Panc1 (cell line): ENCODE measurements around the gene TGFBR1.

Source experiments
- TF ChIP-seq, protein P1 (sequence below): fragments of 450-650 bp; IDR thresholded peaks from 2 replicates; pipeline ENCODE4 v1.5.1; 2017; ENCODE audit warnings: mild to moderate bottlenecking
- TF ChIP-seq, protein P2 (sequence below), 2 experiments: IDR thresholded peaks; 2 replicates each; pipeline ENCODE4 v1.6.1; 2011 to 2012; ENCODE audit warnings: low read depth in 2 of 2, control low read depth in 1 of 2, low read length in 1 of 2, mild to moderate bottlenecking in 1 of 2, moderate library complexity in 1 of 2; ENCODE audit not compliant: insufficient read depth in 1 of 2

- TF ChIP-seq, protein P1, sequence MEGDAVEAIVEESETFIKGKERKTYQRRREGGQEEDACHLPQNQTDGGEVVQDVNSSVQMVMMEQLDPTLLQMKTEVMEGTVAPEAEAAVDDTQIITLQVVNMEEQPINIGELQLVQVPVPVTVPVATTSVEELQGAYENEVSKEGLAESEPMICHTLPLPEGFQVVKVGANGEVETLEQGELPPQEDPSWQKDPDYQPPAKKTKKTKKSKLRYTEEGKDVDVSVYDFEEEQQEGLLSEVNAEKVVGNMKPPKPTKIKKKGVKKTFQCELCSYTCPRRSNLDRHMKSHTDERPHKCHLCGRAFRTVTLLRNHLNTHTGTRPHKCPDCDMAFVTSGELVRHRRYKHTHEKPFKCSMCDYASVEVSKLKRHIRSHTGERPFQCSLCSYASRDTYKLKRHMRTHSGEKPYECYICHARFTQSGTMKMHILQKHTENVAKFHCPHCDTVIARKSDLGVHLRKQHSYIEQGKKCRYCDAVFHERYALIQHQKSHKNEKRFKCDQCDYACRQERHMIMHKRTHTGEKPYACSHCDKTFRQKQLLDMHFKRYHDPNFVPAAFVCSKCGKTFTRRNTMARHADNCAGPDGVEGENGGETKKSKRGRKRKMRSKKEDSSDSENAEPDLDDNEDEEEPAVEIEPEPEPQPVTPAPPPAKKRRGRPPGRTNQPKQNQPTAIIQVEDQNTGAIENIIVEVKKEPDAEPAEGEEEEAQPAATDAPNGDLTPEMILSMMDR, result no peak
- TF ChIP-seq, protein P2, sequence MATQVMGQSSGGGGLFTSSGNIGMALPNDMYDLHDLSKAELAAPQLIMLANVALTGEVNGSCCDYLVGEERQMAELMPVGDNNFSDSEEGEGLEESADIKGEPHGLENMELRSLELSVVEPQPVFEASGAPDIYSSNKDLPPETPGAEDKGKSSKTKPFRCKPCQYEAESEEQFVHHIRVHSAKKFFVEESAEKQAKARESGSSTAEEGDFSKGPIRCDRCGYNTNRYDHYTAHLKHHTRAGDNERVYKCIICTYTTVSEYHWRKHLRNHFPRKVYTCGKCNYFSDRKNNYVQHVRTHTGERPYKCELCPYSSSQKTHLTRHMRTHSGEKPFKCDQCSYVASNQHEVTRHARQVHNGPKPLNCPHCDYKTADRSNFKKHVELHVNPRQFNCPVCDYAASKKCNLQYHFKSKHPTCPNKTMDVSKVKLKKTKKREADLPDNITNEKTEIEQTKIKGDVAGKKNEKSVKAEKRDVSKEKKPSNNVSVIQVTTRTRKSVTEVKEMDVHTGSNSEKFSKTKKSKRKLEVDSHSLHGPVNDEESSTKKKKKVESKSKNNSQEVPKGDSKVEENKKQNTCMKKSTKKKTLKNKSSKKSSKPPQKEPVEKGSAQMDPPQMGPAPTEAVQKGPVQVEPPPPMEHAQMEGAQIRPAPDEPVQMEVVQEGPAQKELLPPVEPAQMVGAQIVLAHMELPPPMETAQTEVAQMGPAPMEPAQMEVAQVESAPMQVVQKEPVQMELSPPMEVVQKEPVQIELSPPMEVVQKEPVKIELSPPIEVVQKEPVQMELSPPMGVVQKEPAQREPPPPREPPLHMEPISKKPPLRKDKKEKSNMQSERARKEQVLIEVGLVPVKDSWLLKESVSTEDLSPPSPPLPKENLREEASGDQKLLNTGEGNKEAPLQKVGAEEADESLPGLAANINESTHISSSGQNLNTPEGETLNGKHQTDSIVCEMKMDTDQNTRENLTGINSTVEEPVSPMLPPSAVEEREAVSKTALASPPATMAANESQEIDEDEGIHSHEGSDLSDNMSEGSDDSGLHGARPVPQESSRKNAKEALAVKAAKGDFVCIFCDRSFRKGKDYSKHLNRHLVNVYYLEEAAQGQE (IDR thresholded peaks at IDR 0.05; ENCODE audit: insufficient read depth in 1 of 2, low read depth in 2 of 2, low read length in 1 of 2), result no peak
Measured at GRCh38 chr9:99138424-99139284, 33.7 kb downstream of the TGFBR1 start.
